Measurements from ENCODE around the gene CDC42SE1. TPM values are rescaled to one million over a fixed set of nuclear protein-coding genes. Genes with fewer than 3 reads are reported as not detected.
A peak's percentile ranks its signal among the peaks of the same experiment; 100 is the strongest.

Gene CDC42SE1
- total RNA-seq, 4 donors from 2014 or later, result 48.6 to 87.5 (median 58.6) TPM

DNA sequence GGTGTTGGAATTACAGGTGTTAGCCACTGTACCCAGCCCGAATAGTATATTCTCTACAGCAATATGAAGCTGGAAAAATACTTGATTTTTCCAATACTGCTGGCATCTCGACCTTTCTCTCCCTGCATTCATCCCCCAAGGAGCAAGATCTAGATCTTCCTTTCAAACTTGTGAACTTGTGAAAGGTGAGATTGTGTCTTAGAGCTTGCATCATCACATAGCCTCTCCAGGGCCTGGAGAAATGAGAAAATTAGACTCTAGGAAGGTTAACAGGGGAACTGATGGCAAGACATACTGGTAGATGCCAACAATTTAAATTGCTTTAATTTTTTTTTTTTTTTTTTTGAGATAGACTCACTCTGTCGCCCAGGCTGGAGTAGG is 49.1 kb downstream of the CDC42SE1 start:
- Histone ChIP-seq H3K36me3 (no peaks in the 10 kb centered on the region), H3K4me1 (peaks cover 4 to 69% (median 12%) of the 10 kb centered on the region in 4 donors), H3K27ac (no peak overlapping the region), H3K27me3 (no peaks in the 10 kb centered on the region), H3K9me3 (no peaks in the 10 kb centered on the region), H3K4me3 (no peak overlapping the region)
- no peak for DNase-seq
- TF ChIP-seq, protein P1, sequence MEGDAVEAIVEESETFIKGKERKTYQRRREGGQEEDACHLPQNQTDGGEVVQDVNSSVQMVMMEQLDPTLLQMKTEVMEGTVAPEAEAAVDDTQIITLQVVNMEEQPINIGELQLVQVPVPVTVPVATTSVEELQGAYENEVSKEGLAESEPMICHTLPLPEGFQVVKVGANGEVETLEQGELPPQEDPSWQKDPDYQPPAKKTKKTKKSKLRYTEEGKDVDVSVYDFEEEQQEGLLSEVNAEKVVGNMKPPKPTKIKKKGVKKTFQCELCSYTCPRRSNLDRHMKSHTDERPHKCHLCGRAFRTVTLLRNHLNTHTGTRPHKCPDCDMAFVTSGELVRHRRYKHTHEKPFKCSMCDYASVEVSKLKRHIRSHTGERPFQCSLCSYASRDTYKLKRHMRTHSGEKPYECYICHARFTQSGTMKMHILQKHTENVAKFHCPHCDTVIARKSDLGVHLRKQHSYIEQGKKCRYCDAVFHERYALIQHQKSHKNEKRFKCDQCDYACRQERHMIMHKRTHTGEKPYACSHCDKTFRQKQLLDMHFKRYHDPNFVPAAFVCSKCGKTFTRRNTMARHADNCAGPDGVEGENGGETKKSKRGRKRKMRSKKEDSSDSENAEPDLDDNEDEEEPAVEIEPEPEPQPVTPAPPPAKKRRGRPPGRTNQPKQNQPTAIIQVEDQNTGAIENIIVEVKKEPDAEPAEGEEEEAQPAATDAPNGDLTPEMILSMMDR (IDR thresholded peaks at IDR 0.05), result no peak
- TF ChIP-seq POLR2A (IDR thresholded peaks at IDR 0.05), result no peak

DNA sequence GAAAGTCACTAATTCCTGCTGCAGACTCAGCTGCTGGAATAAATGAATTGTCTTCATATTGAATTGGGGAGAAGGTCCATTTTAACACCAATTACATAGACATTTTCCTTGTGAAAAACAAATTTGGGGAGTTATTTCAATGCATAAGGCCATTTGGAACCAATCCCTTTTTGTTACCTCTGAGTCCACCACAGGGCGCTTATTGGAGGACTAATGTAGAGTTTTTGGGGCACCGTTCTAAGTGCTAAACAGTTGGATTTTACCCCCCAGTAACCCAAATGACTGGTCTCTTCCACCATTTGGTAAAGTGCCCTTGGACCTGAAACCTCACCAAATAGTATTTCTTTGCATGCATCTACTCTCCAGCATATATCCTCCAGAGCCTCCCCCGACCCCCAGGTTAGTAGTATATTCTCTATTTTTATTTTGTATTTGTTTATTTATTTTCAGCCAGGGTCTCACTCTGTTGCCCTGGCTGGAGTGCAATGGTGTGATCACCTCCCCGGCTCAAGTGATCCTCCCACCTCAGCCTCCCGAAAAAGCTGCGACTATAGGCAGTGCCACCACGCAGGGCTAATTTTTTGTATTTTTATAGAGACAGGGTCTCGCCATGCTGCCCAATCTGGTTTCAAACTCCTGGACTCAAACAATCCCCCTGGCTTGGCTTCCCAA is 49.6 kb downstream of the CDC42SE1 start:
- no peak for DNase-seq
- Histone ChIP-seq H3K27ac (peak overlapping the region in 2 of 4 donors; percentile 78 to 84), H3K4me3 (peak overlapping the region in 1 of 4 donors; percentile 59), H3K27me3 (no peaks in the 10 kb centered on the region), H3K4me1 (peaks cover 4 to 74% (median 14%) of the 10 kb centered on the region in 4 donors), H3K9me3 (no peaks in the 10 kb centered on the region), H3K36me3 (no peaks in the 10 kb centered on the region)
- no peak for TF ChIP-seq POLR2A (IDR thresholded peaks at IDR 0.05)
- TF ChIP-seq, protein P1 (IDR thresholded peaks at IDR 0.05), result no peak

DNA sequence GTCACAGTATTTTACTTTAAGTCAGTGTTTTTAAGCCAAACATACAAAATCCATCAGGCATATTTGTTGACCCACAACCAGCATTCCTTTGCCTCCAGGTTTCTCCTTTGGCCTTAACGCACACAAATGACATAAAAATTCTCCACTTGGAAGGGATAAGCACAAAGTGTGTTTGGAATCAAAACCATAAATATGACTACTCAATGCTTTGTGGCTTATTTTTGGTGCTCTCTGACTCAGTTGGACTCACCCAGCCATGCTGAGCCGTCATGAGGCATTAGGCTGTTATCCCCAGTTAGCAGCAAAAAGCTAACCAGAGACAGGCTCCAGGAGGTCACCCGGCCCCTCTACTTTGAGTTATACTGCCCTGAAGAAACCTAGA is 50.2 kb downstream of the CDC42SE1 start:
- Histone ChIP-seq H3K4me1 (peaks cover 4 to 79% (median 14%) of the 10 kb centered on the region in 4 donors), H3K27ac (peak overlapping the region; percentile 78 to 94 (median 85)), H3K36me3 (no peaks in the 10 kb centered on the region), H3K9me3 (no peaks in the 10 kb centered on the region), H3K27me3 (no peaks in the 10 kb centered on the region), H3K4me3 (peak overlapping the region; percentile 59 to 78 (median 66))
- TF ChIP-seq POLR2A (IDR thresholded peaks at IDR 0.05), result no peak
- TF ChIP-seq, protein P1 (IDR thresholded peaks at IDR 0.05), result no peak
- no peak for DNase-seq

DNA sequence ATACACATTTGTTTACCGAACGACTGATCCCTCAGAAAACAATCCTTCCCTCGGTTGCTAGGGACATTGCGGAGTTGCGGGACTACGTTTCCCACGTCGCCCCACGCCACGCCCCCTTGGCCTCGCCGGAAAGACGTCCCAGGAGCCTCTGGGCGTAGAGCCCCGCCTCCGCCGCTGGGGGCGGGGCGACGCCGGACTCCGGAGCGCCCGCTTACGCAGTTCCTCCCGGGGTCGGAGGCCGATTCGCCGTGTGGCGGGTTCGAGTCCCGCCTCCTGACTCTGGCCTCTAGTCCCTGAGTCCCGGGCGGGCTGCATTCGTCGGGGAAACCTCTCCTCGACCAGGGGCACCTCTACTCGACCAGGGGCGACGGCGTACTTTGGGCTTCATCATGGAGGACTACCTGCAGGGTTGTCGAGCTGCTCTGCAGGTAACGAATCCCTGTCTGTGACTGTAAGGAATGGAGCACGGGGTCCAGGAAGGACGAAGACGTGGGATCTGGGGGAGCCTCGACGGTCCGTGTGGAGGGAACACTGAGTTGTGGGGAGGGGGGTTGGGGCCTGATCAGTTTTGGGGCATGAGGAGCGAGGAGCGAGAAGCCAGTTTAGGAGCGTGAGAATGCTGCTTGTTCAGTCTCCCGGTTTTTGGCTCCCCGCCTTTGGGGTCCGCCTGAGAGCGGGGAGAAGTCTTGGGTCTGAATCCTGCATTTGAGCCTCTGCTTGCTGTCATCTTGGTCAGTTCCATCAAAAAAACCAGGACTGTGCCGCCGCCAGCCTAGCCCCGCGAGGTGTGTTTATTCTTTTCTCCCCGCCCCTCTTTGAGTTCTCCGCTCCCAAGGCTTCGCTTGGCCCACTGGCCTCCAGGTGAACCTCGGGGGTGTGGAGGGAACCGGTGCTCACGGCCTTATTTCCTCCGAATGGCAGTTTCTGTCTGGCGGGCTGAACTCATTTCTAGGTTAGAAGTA is 50.9 kb downstream of the CDC42SE1 start, which contains the start of gene PRUNE1:
Gene PRUNE1, plus strand, starts transcription at position 206 of the 962 bp plus-strand sequence. Its CDS starts 184 bp downstream, at position 390.
- H3K4me1 ChIP-seq, result peaks cover 4 to 80% (median 14%) of the 10 kb centered on the region in 4 donors

DNA sequence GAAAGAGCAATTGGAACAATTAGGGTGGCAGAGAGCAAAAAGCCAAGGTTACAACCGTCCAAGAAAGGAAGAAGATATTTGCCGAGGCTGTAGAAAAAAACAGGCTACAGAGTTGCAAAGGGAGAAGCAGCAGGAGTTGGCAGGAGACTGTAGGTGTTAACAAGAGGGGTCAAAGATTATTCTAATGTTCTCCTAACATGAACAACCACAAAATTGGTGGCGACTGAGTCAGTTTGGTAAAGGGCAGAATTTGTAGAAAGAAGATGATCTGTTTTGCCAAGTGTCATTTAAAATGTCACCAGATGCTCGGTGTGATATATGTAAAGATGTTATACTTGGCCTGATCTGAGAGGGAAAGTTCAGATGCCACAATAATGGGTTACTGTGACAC is 51.6 kb downstream of the CDC42SE1 start:
- no peaks in the 10 kb centered on the region for H3K9me3 ChIP-seq
- no peaks in the 10 kb centered on the region for H3K27me3 ChIP-seq
- H3K27ac ChIP-seq, result peak overlapping the region; percentile 78 to 94 (median 85)
- DNase-seq, result no peak
- peak overlapping the region; percentile 59 to 78 (median 66) for H3K4me3 ChIP-seq
- TF ChIP-seq, protein P1 (IDR thresholded peaks at IDR 0.05), result no peak
- TF ChIP-seq POLR2A (IDR thresholded peaks at IDR 0.05), result no peak
- H3K36me3 ChIP-seq, result peaks cover 0 to 2% (median 0%) of the 10 kb centered on the region in 3 donors
- peaks cover 4 to 80% (median 14%) of the 10 kb centered on the region in 4 donors for H3K4me1 ChIP-seq

More for the DNA sequence above, 50.9 kb downstream of the CDC42SE1 start, which contains the start of gene PRUNE1:
- DNase-seq, result peak; percentile 94 to 98 (median 98)
- no peaks in the 10 kb centered on the region for H3K27me3 ChIP-seq
- TF ChIP-seq POLR2A (IDR thresholded peaks at IDR 0.05), result peak; percentile 46 to 54
- TF ChIP-seq, protein P1 (IDR thresholded peaks at IDR 0.05), result peak in 3 of 6 experiments; percentile 11 to 28 (median 21)
- no peaks in the 10 kb centered on the region for H3K9me3 ChIP-seq
- H3K27ac ChIP-seq, result peak within 1 kb of the TSS; percentile 78 to 94 (median 85)
- H3K4me3 ChIP-seq, result peak within 1 kb of the TSS; percentile 59 to 78 (median 66)
- no peaks in the 10 kb centered on the region for H3K36me3 ChIP-seq
